ENCODE results near the gene GCSAM.

GRCh38 chr3:112119962-112120836 lies 12.8 kb downstream of the GCSAM start:
- TF ChIP-seq POLR2A (IDR thresholded peaks at IDR 0.05; ENCODE audit: low read depth, low read length) = no peak
- no peak for TF ChIP-seq TAF1 (IDR thresholded peaks at IDR 0.05; ENCODE audit: borderline replicate concordance, low read depth, low read length)

Measured in GM12892 (cell line).